HG03175 (cell line): Measurements from ENCODE around the gene OR2A7.
"Not testable (repeated sequence)": the region's sequence is repeated elsewhere in the genome, so short reads cannot be mapped to it uniquely, and the experiment has no call there.

ENCODE experiments used
- ATAC-seq: cut with Tn5 transposase; IDR thresholded peaks from one replicate; pipeline ENCODE4 v1.9.1; 2021; ENCODE audit warnings: mild to moderate bottlenecking, moderate library complexity; ENCODE audit not compliant: unreplicated experiment

Gene OR2A7

GRCh38 chr7:144255471-144255897 lies 9.1 kb downstream of the OR2A7 start:
- no peak for ATAC-seq

DNA sequence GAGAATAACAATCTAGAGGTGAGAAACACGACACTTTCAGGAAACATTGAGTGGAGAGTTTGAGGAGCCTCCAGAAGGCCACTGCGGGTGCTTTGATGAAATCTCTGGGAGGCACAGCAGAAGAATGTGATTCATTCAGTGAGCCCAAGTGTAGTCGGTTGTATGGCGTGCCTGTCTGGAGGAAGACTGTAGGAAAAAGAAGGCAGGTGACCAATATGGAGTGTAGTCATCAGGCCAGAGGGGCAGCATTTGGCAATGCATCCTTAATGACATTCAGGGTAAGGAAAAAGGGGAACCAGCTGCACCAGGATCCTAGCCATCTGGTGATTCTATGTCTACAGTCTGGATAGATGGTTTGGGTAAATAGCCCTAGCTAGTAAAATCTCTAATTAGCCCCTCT lies 12.3 kb downstream of the OR2A7 start:
- ATAC-seq: not testable (repeated sequence)

GRCh38 chr7:144247674-144248330 lies 16.8 kb downstream of the OR2A7 start:
- not testable (repeated sequence) for ATAC-seq

DNA sequence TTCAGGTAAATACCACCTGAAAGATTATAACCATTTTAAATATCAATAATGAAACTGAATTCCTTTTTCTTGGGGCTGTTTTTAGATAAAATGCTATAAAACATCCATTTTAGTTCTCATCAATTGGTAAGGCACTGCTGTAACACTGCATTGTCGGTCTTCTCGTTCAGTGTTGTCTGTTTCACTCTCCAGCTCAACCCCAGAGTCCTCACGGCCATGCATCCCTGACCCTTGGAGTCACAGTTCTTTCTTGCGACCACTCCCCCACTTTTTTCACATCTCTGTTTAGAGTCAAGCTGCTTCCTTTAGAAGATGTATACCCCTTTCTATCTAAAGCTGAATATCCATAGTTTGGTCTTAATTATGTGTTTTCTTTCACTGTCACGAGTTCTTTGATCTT lies 17.6 kb downstream of the OR2A7 start:
- ATAC-seq: not testable (repeated sequence)

- not testable (repeated sequence) for ATAC-seq
These were observed 19.2 kb downstream of the OR2A7 start for GRCh38 chr7:144245372-144245771.

GRCh38 chr7:144239365-144239764 lies 25.2 kb downstream of the OR2A7 start, which contains the start of gene OR2A42:
OR2A42 (minus strand) TSS chr7:144239605; CDS start chr7:144232843, 6,762 bp downstream.
- ATAC-seq: not testable (repeated sequence)

DNA sequence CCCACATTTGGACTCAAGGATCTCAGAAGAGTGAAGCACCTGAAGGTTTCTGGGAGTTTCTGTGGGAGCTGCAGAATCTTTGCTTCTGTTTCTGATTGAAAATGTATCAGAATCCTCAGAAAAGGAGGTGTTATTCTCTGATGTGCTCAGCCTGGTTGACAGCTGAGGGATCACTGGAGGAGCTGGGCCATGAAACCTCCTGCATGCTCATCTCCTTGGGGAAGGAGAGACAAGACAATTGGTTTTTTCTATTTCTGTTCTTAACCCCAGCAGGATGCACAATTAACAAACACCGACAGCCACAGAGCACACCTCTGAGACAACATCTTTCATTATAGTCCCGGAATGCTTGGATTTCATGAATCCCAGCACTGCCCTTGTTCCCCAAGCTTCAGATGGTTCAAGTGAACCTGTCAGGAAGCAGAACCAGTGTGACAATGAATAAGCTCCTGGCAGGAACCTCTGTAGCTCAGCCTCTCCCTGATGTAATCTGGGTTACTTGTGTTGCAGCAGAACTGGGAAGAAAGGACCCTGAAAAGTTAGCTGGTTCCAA lies 26.0 kb downstream of the OR2A7 start:
- ATAC-seq: not testable (repeated sequence)

DNA sequence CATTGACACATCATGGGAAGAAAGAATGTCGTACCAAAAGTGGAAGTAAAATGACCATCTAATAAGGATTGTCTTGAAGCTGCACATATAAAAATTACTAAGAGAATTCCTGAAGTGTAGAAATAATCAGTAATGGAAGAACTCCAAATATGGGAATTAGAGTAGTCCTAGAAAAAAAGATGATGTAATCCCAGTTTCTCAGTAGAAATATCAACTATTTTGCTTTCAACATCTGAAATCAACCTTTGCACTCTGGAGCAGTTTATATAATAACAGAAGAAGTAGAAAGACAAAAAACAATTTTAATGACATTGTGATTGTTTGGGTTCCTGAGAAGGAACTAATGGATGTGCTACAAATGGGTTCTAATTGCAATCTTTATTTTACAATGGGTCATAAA lies 31.6 kb downstream of the OR2A7 start:
- ATAC-seq: not testable (repeated sequence)

- not testable (repeated sequence) for ATAC-seq
These were observed 33.6 kb downstream of the OR2A7 start for GRCh38 chr7:144231027-144231426.

- ATAC-seq: not testable (repeated sequence)
These were observed 35.8 kb downstream of the OR2A7 start for GRCh38 chr7:144228810-144229209.

- ATAC-seq: not testable (repeated sequence)
These were observed 37.7 kb downstream of the OR2A7 start for GRCh38 chr7:144226866-144227265.

DNA sequence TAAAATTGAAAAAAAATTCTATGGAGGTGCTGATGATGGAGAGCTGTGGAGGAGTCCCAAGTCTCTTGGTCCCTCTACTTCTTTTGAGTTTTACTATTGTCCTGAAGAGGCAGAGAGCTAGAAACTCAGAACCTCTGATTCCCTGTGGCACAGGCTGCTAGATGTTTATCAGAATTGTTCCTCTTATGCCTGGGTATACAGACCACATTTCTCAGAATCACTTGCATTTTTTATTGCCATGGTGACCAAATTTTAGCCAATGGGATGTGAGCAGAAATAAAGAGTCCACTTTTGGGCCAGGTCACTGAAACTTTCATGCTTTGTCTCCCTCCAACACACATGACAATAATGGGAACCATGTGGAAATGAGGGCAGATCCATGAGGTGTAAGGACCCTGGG lies 40.9 kb downstream of the OR2A7 start:
- ATAC-seq: not testable (repeated sequence)

DNA sequence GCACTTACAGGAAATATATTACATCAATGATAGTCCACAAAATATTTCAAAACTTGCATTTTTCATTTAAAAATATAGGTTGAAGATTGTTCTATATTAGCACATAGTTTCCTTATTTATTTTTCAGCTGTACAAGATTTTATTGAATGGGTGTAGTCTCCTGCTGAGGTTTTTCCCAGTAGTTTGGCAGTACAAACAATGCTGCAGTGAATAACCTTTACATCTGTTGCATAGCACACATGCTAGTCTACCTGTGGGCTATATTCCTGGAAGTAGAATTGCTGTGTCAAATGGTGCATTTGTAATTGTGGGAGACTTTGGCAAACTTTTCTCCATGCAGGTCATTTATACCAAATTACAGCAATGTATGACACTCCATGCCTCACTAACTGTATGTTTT lies 44.1 kb downstream of the OR2A7 start:
- ATAC-seq: not testable (repeated sequence)

GRCh38 chr7:144219149-144219548 lies 45.4 kb downstream of the OR2A7 start:
- ATAC-seq: not testable (repeated sequence)

GRCh38 chr7:144218581-144218980 lies 46.0 kb downstream of the OR2A7 start:
- not testable (repeated sequence) for ATAC-seq

DNA sequence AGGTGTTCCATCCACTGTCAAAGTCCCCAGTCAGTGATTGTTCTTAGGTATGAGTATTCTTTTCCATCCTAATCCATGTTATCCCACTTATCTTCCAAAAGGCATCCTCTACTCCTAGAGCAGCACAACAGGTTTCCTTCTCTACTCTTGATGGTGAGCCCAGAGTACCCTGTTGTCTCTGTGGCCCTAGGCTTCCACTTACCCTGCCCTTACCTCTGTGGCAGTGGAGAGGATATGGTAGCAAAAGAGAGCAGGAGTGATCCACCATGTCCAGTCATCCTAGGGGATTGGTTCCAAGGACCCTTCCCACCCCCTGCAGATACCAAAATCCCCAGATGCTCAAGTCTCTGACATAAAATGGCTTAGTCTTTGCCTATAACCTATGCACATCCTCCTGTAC lies 47.4 kb downstream of the OR2A7 start:
- ATAC-seq: not testable (repeated sequence)
